ENCODE measurements around the gene OFD1. TPM values are rescaled to one million over a fixed set of nuclear protein-coding genes. Genes with fewer than 3 reads are reported as not detected.

Gene OFD1
- total and polyA plus RNA-seq, 2 of the 8 experiments (the other 6 are each of a cell fraction or from before 2014, with no cell fraction given) = 8.0 to 23.4 TPM

DNA sequence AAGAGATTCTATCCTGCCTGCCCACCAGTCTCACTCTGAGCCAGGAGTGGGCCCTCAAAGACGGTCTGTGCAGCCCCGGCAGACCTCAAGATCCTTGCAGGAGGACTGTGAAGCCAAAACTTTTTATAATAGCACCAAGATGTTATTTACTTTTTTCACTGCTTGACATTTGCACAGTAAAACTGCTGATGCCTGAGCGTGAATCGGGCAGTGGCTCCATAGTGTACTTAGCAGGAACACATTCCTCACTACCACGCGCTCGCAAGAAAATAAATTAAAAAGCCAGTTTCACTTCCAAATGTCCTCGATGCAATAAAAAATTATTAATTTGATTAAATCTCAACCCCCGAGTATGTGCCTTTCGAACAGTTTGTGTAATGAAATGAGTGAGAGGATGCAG, 59.9 kb downstream of the OFD1 start:
- H3K36me3 ChIP-seq (ENCODE audit: control insufficient read depth in 2 of 4, insufficient read depth in 4 of 4, low read length in 3 of 4) = no peaks in the 10 kb centered on the region
- no peak for FAIRE-seq
- WGBS, 2 experiments (ENCODE audit: extremely low coverage in 1 of 2, insufficient coverage in 1 of 2, insufficient read length in 1 of 2, insufficient replicate concordance in 2 of 2, low coverage in 1 of 2, low lambda C conversion rate in 2 of 2, missing lambda C conversion rate in 1 of 2) = 80% methylated on average over 10 of the region's 10 CpGs; no CpG with 5 or more reads in 1 of the 2 experiments
- TF ChIP-seq RBBP5 (IDR thresholded peaks at IDR 0.05; ENCODE audit: borderline replicate concordance, low read depth, low read length) (no peak), SP4 (IDR thresholded peaks at IDR 0.05; ENCODE audit: low read length) (no peak), RAD21 (IDR thresholded peaks at IDR 0.05 in 1 of 2, conservative IDR thresholded peaks at IDR 0.05 in 1 of 2; ENCODE audit: low read depth in 2 of 2, low read length in 2 of 2) (no peak), RFX5 (IDR thresholded peaks at IDR 0.05; ENCODE audit: borderline replicate concordance, low read depth, low read length) (no peak), PHF8 (conservative IDR thresholded peaks at IDR 0.05; ENCODE audit: low read depth, low read length) (no peak), GABPA (IDR thresholded peaks at IDR 0.05; ENCODE audit: borderline replicate concordance, insufficient read depth, low read length) (no peak), POU5F1 (IDR thresholded peaks at IDR 0.05; ENCODE audit: low read depth, low read length) (no peak), TEAD4 (IDR thresholded peaks at IDR 0.05; ENCODE audit: low read depth, low read length) (no peak), SIRT6 (IDR thresholded peaks at IDR 0.05; ENCODE audit: low read length) (no peak), CTBP2 (IDR thresholded peaks at IDR 0.05; ENCODE audit: borderline replicate concordance, insufficient read depth, insufficient read length, low read length) (no peak), KDM1A (IDR thresholded peaks at IDR 0.05; ENCODE audit: borderline replicate concordance, low read length) (no peak), NRF1 (IDR thresholded peaks at IDR 0.05; ENCODE audit: low read depth, low read length) (no peak), SAP30 (IDR thresholded peaks at IDR 0.05; ENCODE audit: insufficient read depth, insufficient replicate concordance, low read length) (no peak), BCL11A (IDR thresholded peaks at IDR 0.05; ENCODE audit: low read depth in 2 of 2, low read length in 2 of 2) (no peak)

More for the DNA sequence above, 59.9 kb downstream of the OFD1 start:
- Histone ChIP-seq H3K9me3 (ENCODE audit: insufficient read depth in 2 of 2, low read depth in 1 of 2, low read length in 1 of 2) (no peaks in the 10 kb centered on the region), H2BK12ac (ENCODE audit: low read depth, low read length) (no peak overlapping the region), H2BK5ac (ENCODE audit: low read depth, low read length) (no peak overlapping the region), H3K27me3 (replicated peaks in 1 of 4; ENCODE audit: control insufficient read depth in 3 of 4, extremely low read depth in 1 of 4, insufficient read depth in 3 of 4, low read length in 3 of 4) (no peaks in the 10 kb centered on the region), H4K8ac (ENCODE audit: extremely low read depth, insufficient read depth, low read length) (no peak overlapping the region), H4K5ac (ENCODE audit: insufficient read length, low read depth, low read length) (no peak overlapping the region), H4K20me1 (replicated peaks in 1 of 2; ENCODE audit: control insufficient read depth in 1 of 2, insufficient read depth in 2 of 2, low read length in 2 of 2) (peaks cover 0 to 2% of the 10 kb centered on the region in 2 experiments), H3K56ac (replicated peaks; ENCODE audit: insufficient read length, low read depth, low read length) (no peak overlapping the region), H3K9ac (replicated peaks in 1 of 4; ENCODE audit: extremely low read depth in 1 of 4, low read depth in 3 of 4, low read length in 3 of 4) (no peak overlapping the region), H2AK5ac (ENCODE audit: low read depth, low read length) (no peak overlapping the region), H2BK20ac (ENCODE audit: low read length) (no peak overlapping the region), H2AFZ (ENCODE audit: low read length) (no peak overlapping the region), H4K91ac (replicated peaks; ENCODE audit: insufficient read length, low read length) (no peak overlapping the region), H2BK120ac (replicated peaks; ENCODE audit: low read depth, low read length) (no peak overlapping the region), H2BK15ac (ENCODE audit: low read length) (no peak overlapping the region), H3K4ac (replicated peaks; ENCODE audit: insufficient read length, low read depth, low read length) (no peak overlapping the region), H3K27ac (ENCODE audit: low read depth, low read length) (no peak overlapping the region), H3K23ac (ENCODE audit: insufficient read length) (no peak overlapping the region), H3K14ac (ENCODE audit: insufficient read length) (no peak overlapping the region), H3K4me2 (ENCODE audit: insufficient read depth in 1 of 2, low read depth in 2 of 2, low read length in 2 of 2) (no peak overlapping the region), H3K4me3 (ENCODE audit: extremely low read depth in 1 of 4, insufficient read depth in 2 of 4, low read depth in 3 of 4, low read length in 4 of 4) (no peak overlapping the region), H3K23me2 (ENCODE audit: low read depth, low read length) (no peaks in the 10 kb centered on the region), H3K79me1 (ENCODE audit: low read depth, low read length) (no peaks in the 10 kb centered on the region), H3K4me1 (replicated peaks in 1 of 4; ENCODE audit: control insufficient read depth in 3 of 4, insufficient read depth in 4 of 4, low read length in 3 of 4) (peaks cover 0 to 7% (median 0%) of the 10 kb centered on the region in 4 experiments; a peak in 2 of 7 replicates), H3K79me2 (ENCODE audit: control insufficient read depth in 1 of 2, insufficient read depth in 2 of 2, low read length in 2 of 2) (peaks cover 0 to 27% of the 10 kb centered on the region in 2 experiments; a peak in 2 of 4 replicates), H3K18ac (ENCODE audit: extremely low read depth, low read length) (no peak overlapping the region)
- POLR2A ChIA-PET (ENCODE audit: partially characterized antibody) = no interaction called here
- no peak for DNase-seq (ENCODE audit: low read depth in 1 of 2, low spot score in 2 of 2)
- CTCF ChIA-PET (ENCODE audit: partially characterized antibody) = interaction anchor here (0.8 kb wide), 1 partner anchor 29 kb away, joined by 3 read pairs; no protein-coding TSS in a partner anchor

Data from H1 (cell line).